Stomach (tissue), 9 donors: ENCODE measurements around the gene SETD1B. TPM values are rescaled to one million over a fixed set of nuclear protein-coding genes. Genes with fewer than 3 reads are reported as not detected.

Experiments used
- DNase-seq, 2 donors: peaks; one replicate each; pipeline versions ENCODE4 v3.0.0 to v3.0.0-alpha.2; 2013 to 2019
- H3K27ac ChIP-seq, 5 donors: fragments of 200-600 bp in 4 of 5; sonication (generic) in 4 of 5; one replicate each; pipeline ENCODE4 v1.5.1; 2013 to 2019; ENCODE audit warnings: mild to moderate bottlenecking in 1 of 5, moderate library complexity in 1 of 5
- H3K27me3 ChIP-seq, 3 donors: fragments of 200-600 bp; sonication (generic); one replicate each; pipeline ENCODE4 v1.5.1; 2017 to 2019; ENCODE audit warnings: mixed run types in 1 of 3
- H3K36me3 ChIP-seq, 4 donors: fragments of 200-600 bp; sonication (generic); 1 replicate in 3 of 4; 2 replicates in 1 of 4; pipeline ENCODE4 v1.5.1; 2016 to 2019
- H3K4me1 ChIP-seq, 4 donors: fragments of 200-600 bp; sonication (generic); one replicate each; pipeline ENCODE4 v1.5.1; 2016 to 2019
- H3K4me3 ChIP-seq, 4 donors: fragments of 200-600 bp; sonication (generic) in 3 of 4; one replicate each; pipeline ENCODE4 v1.5.1; 2016 to 2019; ENCODE audit warnings: mild to moderate bottlenecking in 1 of 4
- H3K9me3 ChIP-seq, 4 donors: fragments of 200-600 bp; sonication (generic); one replicate each; pipeline ENCODE4 v1.5.1; 2016 to 2019
- EP300 ChIP-seq: sonication (generic); formaldehyde crosslinking; IDR thresholded peaks from one replicate; pipeline ENCODE4 v1.6.1; 2017; ENCODE audit warnings: antibody characterized with exemption
- POLR2A ChIP-seq, 4 donors: fragments of 450-650 bp; IDR thresholded peaks; one replicate each; pipeline ENCODE4 v1.6.1; 2016; ENCODE audit warnings: antibody characterized with exemption in 4 of 4, control low read depth in 2 of 4, mild to moderate bottlenecking in 1 of 4, moderate library complexity in 1 of 4
- POLR2AphosphoS5 ChIP-seq, 3 donors: sonication (generic); formaldehyde crosslinking; IDR thresholded peaks; one replicate each; pipeline ENCODE4 v1.6.1; 2016; ENCODE audit warnings: antibody characterized with exemption in 3 of 3
- WGBS, 5 donors: extraction: QIAGEN DNeasy Blood & Tissue Kit in 3 of 5; methylation state at CpG; one replicate each; pipeline versions ENCODE4 v1.1.5 to v1.1.7; 2013 to 2018; 5-methylcytosine and 5-hydroxymethylcytosine counted together
- intact Hi-C: fragments of 100-400 bp; cut with DNase I; formaldehyde crosslinking; loops from one replicate; pipeline ENCODE4 v1.15.1; 2023; ENCODE audit warnings: low total_unique reads
- polyA plus RNA-seq, 3 donors: library from polyadenylated mRNA; stranded (reverse); fragments of 200-250 nt; gene quantifications; one replicate each; pipeline ENCODE4 v1.2.3, GENCODE V29; 2013
- total RNA-seq, 5 donors: library from RNA; depleted of rRNA; stranded (reverse); fragments of >200 nt; gene quantifications; one replicate each; pipeline versions ENCODE4 v1.1.0 to v1.2.3, GENCODE V29; 2014 to 2016
- TF ChIP-seq, protein P1 (sequence below), 7 experiments: fragments of 450-650 bp in 4 of 7; fragments of 200-600 bp in 3 of 7; sonication (generic) in 3 of 7; IDR thresholded peaks; one replicate each; pipeline ENCODE4 v1.5.1; 2016 to 2019; ENCODE audit warnings: antibody characterized with exemption in 7 of 7, control low read depth in 2 of 7, mild to moderate bottlenecking in 1 of 7
- donor health status: healthy with polysubstance abuse.
- donor health status: Bipolar disorder and iron deficiency.
- donor health status: healthy.

The SETD1B gene
- total and polyA plus RNA-seq, 8 donors, result 3.2 to 27.5 (median 8.2) TPM

DNA sequence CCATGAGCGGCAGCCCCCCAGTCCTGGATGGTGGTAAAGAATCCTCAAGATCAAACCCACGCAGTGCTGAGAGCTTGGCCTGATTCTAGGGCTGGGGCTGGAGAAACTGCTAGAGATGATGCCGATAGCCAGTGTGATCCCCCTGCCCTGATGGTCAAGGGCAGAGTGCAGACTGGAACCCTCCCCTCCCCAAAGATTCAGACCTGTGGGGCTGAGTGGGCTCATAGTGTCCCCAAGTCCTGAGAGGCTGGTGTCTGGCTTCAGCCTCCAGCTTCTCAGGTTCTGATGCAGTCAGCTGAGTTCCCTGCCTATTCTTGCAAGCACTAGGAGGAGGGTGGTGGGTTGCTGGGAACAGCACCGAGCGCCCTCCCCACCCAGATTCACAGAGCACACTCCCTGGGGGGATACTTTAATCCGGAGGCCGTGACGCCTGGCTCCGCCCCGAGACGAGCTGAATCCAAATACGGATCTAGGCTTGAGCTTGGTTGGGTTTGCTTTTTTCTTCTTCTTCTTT, 22.3 kb upstream of the SETD1B start:
- intact Hi-C loops, result no loop called here
- peak overlapping the region in 1 of 4 donors; percentile 8 for H3K4me3 ChIP-seq
- peaks cover 3 to 33% (median 29%) of the 10 kb centered on the region in 4 donors for H3K36me3 ChIP-seq
- no peaks in the 10 kb centered on the region for H3K27me3 ChIP-seq
- H3K4me1 ChIP-seq, result peaks cover 7 to 53% (median 24%) of the 10 kb centered on the region in 4 donors
- TF ChIP-seq, protein P1, sequence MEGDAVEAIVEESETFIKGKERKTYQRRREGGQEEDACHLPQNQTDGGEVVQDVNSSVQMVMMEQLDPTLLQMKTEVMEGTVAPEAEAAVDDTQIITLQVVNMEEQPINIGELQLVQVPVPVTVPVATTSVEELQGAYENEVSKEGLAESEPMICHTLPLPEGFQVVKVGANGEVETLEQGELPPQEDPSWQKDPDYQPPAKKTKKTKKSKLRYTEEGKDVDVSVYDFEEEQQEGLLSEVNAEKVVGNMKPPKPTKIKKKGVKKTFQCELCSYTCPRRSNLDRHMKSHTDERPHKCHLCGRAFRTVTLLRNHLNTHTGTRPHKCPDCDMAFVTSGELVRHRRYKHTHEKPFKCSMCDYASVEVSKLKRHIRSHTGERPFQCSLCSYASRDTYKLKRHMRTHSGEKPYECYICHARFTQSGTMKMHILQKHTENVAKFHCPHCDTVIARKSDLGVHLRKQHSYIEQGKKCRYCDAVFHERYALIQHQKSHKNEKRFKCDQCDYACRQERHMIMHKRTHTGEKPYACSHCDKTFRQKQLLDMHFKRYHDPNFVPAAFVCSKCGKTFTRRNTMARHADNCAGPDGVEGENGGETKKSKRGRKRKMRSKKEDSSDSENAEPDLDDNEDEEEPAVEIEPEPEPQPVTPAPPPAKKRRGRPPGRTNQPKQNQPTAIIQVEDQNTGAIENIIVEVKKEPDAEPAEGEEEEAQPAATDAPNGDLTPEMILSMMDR (IDR thresholded peaks at IDR 0.05), result no peak
- TF ChIP-seq POLR2AphosphoS5 (IDR thresholded peaks at IDR 0.05) (no peak), POLR2A (IDR thresholded peaks at IDR 0.05) (no peak), EP300 (no peak)
- DNase-seq, result peak in 1 of 2 donors; percentile 62
- 37 to 54% (median 45%) methylated on average over 12 of the region's 12 CpGs for WGBS, 5 donors
- H3K27ac ChIP-seq, result peak overlapping the region in 3 of 5 donors; percentile 66 to 68 (median 66)
- no peaks in the 10 kb centered on the region for H3K9me3 ChIP-seq

DNA sequence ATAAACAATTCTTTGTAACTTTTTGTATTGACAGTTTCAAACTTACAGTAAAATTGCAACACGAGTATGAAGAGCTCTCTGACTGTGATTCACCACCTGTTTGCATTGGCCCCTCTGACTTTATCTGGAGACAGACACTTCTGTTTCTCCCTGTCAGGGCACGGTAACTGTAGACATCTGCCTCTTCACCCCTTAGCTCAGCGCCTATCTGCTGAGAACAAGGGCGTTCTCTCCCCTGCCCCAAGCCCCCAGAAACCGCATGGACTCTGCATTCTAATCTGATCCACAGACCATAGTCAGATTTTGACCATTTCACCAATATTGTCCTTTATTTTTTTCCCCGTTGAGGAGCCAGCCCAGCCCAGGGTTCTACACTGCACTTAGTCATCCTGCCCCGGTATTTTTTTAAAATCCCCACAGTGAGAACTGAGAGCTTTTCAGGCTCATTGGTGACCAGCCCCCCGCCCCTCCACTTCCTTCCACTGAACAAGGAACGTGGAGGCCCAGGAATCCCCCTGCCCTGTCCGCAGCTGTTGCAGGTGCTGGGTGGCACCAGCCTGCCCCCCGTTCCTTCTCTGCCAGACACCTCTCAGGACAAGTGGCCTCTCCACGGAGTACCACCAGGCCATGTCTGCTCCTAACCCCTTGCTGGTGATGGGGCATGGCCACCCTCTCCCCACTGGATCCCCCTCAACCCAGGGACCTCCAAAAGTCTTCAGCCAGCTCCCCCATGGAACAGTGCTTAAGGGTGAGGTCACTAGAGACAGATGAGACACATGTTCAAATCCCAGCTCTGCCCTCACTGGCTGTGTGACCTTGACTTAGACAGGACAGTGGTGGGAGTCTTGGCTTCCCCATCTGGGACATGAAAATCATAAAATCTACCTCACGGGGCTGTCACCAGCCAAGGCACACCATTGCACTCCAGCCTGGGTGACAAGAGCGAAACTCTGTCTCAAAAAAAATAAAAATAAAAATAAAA, 21.5 kb upstream of the SETD1B start:
- H3K4me3 ChIP-seq, result peak overlapping the region in 1 of 4 donors; percentile 8
- no peaks in the 10 kb centered on the region for H3K27me3 ChIP-seq
- 32 to 55% (median 38%) methylated on average over 13 to 14 of the region's 14 CpGs for WGBS, 5 donors
- peak overlapping the region in 4 of 5 donors; percentile 25 to 68 (median 66) for H3K27ac ChIP-seq
- peaks cover 11 to 60% (median 31%) of the 10 kb centered on the region in 4 donors for H3K4me1 ChIP-seq
- peak in 1 of 2 donors; percentile 23 for DNase-seq
- no peak for TF ChIP-seq POLR2AphosphoS5 (IDR thresholded peaks at IDR 0.05)
- H3K9me3 ChIP-seq, result no peaks in the 10 kb centered on the region
- intact Hi-C loops, result no loop called here
- peaks cover 3 to 33% (median 29%) of the 10 kb centered on the region in 4 donors for H3K36me3 ChIP-seq

DNA sequence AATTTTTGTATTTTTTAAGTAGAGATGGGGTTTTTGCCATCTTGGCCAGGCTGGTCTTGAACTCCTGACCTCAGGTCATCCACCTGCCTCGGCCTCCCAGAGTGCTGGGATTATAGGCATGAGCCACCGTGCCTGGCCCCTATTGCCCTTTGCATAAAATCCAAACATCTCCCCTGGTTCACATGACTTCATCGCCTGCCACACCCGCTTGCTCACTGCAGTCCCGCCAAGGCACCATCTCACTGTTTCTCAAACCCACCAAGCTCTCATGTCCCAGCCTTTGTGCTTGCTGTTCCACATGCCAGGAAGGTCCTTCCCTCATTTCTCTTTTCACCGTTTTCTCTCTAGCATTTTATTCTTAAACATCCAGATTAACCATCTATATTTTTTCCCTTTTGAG, 20.0 kb upstream of the SETD1B start:
- H3K4me1 ChIP-seq, result peaks cover 17 to 75% (median 42%) of the 10 kb centered on the region in 4 donors
- no peak for DNase-seq
- H3K4me3 ChIP-seq, result no peak overlapping the region
- H3K36me3 ChIP-seq, result peaks cover 3 to 27% (median 21%) of the 10 kb centered on the region in 4 donors
- 32 to 75% (median 54%) methylated on average over 6 of the region's 6 CpGs for WGBS, 5 donors
- peak overlapping the region in 2 of 5 donors; percentile 76 to 84 for H3K27ac ChIP-seq
- H3K27me3 ChIP-seq, result no peaks in the 10 kb centered on the region
- intact Hi-C loops, result no loop called here
- TF ChIP-seq EP300 (no peak), POLR2AphosphoS5 (IDR thresholded peaks at IDR 0.05) (no peak), POLR2A (IDR thresholded peaks at IDR 0.05) (no peak)
- TF ChIP-seq, protein P1 (IDR thresholded peaks at IDR 0.05), result no peak
- H3K9me3 ChIP-seq, result no peaks in the 10 kb centered on the region

DNA sequence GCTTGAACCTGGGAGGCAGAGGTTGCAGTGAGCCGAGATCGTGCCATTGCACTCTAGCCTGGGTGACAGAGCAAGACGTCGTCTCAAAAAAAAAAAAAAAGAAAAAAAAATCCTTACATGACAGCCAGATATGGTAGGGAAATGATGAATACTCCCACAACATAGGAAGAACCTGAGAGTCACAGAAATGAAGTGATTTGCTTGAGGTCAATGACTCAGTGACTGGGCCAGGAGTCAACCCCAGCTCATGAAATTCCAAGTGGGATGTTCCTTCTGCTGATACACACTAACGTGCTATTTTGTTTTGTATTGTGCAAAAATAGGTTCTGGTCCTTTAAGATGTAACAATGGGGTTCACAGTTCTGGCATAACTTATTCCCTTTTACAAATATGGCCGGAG, 19.3 kb upstream of the SETD1B start:
- intact Hi-C loops, result no loop called here
- TF ChIP-seq, protein P1 (IDR thresholded peaks at IDR 0.05), result no peak
- TF ChIP-seq POLR2AphosphoS5 (IDR thresholded peaks at IDR 0.05), result peak in 1 of 3 donors; percentile 35
- WGBS, 5 donors, result 22 to 44% (median 41%) methylated on average over 6 of the region's 6 CpGs
- DNase-seq, result no peak
- Histone ChIP-seq H3K36me3 (peaks cover 3 to 20% (median 14%) of the 10 kb centered on the region in 4 donors), H3K27ac (peak overlapping the region in 2 of 5 donors; percentile 76 to 84), H3K9me3 (no peaks in the 10 kb centered on the region), H3K4me1 (peaks cover 17 to 82% (median 48%) of the 10 kb centered on the region in 4 donors), H3K27me3 (no peaks in the 10 kb centered on the region), H3K4me3 (no peak overlapping the region)
